SJSA1 (cell line): Measurements from ENCODE around the gene NRXN2. TPM values are rescaled to one million over a fixed set of nuclear protein-coding genes. Genes with fewer than 3 reads are reported as not detected.
A peak's percentile ranks its signal among the peaks of the same experiment; 100 is the strongest.

Experiments
- DNase-seq, 2 experiments: peaks; one replicate each; pipeline ENCODE4 v3.0.0-alpha.2; 2015 to 2020; ENCODE audit warnings: low spot score in 2 of 2, low read depth in 1 of 2
- H3K27ac ChIP-seq: fragments of 250-450 bp; sonication (Bioruptor Pico); 2 replicates; pipeline ENCODE4 v1.5.1; 2020; ENCODE audit warnings: mild to moderate bottlenecking, moderate library complexity
- H3K27me3 ChIP-seq: fragments of 250-450 bp; sonication (Bioruptor Pico); replicated peaks from 2 replicates; pipeline ENCODE4 v1.5.1; 2020; ENCODE audit warnings: mild to moderate bottlenecking, moderate library complexity
- H3K36me3 ChIP-seq: fragments of 250-450 bp; sonication (Bioruptor Pico); 2 replicates; pipeline ENCODE4 v1.5.1; 2020; ENCODE audit warnings: mild to moderate bottlenecking
- H3K4me1 ChIP-seq: fragments of 250-450 bp; sonication (Bioruptor Pico); replicated peaks from 2 replicates; pipeline ENCODE4 v1.6.1; 2021; ENCODE audit warnings: mild to moderate bottlenecking
- H3K4me3 ChIP-seq: fragments of 250-450 bp; sonication (Bioruptor Pico); 2 replicates; pipeline ENCODE4 v1.5.1; 2020; ENCODE audit warnings: mild to moderate bottlenecking
- H3K9me3 ChIP-seq: fragments of 250-450 bp; sonication (Bioruptor Pico); replicated peaks from 2 replicates; pipeline ENCODE4 v1.5.1; 2020; ENCODE audit warnings: mild to moderate bottlenecking
- total RNA-seq: library from RNA; depleted of rRNA; stranded (reverse); fragments of >200 nt; shearing (Covaris generic); gene quantifications from 2 replicates; pipeline ENCODE4 v1.2.3, GENCODE V29; 2014

The NRXN2 gene
- total RNA-seq, 1 experiment from 2014 or later, result not detected

DNA sequence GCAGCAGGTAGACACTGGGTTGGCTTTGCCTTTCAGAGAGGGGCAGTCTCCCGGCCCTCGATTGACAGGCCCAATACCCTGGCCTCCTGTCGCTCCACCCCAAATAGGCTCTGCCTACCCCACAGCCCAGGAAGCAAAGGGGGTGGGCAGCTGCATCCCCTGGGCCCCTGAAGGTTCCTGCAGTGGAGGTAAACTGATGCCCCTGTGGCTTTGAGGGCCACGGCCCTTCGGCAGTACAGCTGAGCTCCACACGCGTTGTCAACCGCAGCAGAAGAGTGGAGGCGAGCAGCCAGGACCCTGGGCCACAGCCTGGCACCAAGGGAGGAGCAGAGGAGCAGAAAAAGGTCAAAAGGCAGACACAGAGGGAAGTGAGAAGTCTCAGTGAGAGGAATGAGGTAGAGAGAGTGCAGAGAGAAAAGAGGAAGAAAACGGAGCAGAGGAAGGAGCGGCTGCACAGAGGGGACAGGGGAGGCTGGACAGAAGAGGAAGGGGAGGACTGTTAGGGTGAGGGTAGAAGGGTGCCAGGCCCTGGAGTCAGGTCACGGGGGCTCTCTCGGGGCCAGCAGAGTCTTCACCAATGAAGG is 67.9 kb downstream of the NRXN2 start:
- no peaks in the 10 kb centered on the region for H3K36me3 ChIP-seq
- H3K27me3 ChIP-seq, result no peaks in the 10 kb centered on the region
- H3K4me3 ChIP-seq, result no peak overlapping the region
- H3K27ac ChIP-seq, result no peak overlapping the region
- H3K9me3 ChIP-seq, result no peaks in the 10 kb centered on the region
- peaks cover 13% of the 10 kb centered on the region for H3K4me1 ChIP-seq
- DNase-seq, result no peak

DNA sequence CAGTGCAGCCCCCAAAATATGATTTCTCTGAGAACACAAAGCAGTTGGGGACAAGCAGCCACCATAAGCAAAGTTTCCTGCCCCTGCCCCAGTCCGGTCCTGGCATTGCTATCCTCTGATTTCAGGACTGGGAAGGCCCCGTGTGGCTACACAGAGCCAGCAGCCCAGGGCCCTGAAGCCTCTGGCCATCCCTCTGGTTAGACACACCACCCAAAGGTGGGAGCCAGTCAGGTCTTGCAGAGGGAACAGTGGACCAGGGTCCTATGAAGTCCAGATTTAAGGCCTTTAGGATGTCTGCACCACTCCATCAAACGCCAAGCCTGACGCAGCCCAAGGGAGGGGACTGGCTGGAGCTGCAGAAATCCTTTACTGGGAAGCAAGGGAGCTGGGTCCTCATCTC is 68.6 kb downstream of the NRXN2 start:
- peaks cover 4% of the 10 kb centered on the region; the same call in 1 of the 2 replicates for H3K27me3 ChIP-seq
- H3K4me1 ChIP-seq, result peaks cover 7% of the 10 kb centered on the region
- H3K27ac ChIP-seq, result no peak overlapping the region
- H3K9me3 ChIP-seq, result no peaks in the 10 kb centered on the region
- H3K36me3 ChIP-seq, result no peaks in the 10 kb centered on the region
- no peak overlapping the region for H3K4me3 ChIP-seq
- no peak for DNase-seq

DNA sequence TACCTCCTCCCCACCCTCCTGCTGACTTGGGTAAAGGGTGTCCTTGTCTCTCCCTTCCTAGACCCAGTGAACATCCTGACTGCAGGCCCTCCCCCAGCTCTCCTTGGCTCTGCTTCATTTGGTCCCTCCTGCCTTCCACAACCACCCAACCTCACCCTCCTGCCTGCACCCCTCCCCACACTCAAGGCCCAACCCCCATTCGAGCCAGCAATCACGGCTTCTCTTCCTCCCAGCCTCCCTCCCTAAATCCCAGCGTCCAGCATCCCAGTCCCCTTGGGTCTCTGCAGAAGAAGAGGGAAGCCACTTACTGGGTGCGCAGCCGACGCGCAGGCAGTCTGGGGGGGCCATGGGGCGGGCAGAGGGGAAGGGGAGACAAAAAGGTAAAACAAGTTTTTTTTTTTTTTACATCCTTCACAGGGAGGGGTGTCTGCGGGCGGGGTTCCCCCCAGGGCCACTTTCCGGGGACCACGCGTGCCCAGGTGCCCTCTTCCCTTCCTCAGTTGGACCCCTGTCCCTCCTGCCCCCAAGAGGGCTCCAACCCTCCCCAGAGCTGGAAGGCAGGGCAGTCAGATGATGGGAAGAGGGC is 69.5 kb downstream of the NRXN2 start:
- no peaks in the 10 kb centered on the region for H3K4me1 ChIP-seq
- no peak overlapping the region for H3K4me3 ChIP-seq
- no peak for DNase-seq
- H3K27me3 ChIP-seq, result peaks cover 7% of the 10 kb centered on the region; the same call in 1 of the 2 replicates
- no peaks in the 10 kb centered on the region for H3K36me3 ChIP-seq
- no peak overlapping the region for H3K27ac ChIP-seq
- no peaks in the 10 kb centered on the region for H3K9me3 ChIP-seq

DNA sequence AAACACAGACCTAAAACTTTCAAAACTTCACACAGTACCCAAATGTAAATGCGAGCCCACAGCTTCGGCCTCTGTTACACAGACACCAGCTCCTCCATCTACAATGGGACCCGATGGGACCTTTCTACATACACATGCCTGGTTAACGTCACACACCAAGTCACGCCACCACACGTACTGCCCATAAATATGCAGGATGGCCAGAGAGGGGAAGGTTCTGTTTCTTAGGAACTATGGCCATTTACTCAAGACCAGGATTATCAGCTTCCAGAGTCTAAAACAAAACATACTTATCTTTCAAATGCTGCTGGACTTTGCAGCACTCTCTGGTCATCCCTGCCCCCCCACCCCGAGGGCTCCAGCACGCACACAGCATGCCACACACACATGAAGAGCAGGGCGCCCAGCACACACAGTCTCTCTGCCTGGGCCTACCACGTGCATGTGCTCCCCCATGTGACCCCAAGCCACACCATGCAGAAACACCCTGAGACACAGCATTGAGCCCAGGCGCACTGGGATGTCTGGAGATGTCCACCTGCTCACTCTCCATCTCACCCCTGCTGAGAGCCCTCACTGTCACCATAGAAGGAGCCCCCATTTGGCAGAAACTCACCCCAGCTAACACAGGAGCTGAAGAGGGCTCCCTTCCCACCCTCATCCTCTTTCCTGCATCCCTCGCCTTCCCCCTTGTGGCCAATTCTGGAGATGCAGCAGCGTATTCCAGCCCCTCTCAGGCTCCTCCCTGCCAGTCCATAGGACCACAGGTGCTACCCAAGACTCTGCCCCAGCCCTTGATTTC is 70.2 kb downstream of the NRXN2 start:
- Histone ChIP-seq H3K36me3 (no peaks in the 10 kb centered on the region), H3K4me1 (no peaks in the 10 kb centered on the region), H3K4me3 (no peak overlapping the region), H3K9me3 (no peaks in the 10 kb centered on the region), H3K27me3 (peaks cover 10% of the 10 kb centered on the region), H3K27ac (no peak overlapping the region)
- DNase-seq, result peak; percentile 87 to 92

DNA sequence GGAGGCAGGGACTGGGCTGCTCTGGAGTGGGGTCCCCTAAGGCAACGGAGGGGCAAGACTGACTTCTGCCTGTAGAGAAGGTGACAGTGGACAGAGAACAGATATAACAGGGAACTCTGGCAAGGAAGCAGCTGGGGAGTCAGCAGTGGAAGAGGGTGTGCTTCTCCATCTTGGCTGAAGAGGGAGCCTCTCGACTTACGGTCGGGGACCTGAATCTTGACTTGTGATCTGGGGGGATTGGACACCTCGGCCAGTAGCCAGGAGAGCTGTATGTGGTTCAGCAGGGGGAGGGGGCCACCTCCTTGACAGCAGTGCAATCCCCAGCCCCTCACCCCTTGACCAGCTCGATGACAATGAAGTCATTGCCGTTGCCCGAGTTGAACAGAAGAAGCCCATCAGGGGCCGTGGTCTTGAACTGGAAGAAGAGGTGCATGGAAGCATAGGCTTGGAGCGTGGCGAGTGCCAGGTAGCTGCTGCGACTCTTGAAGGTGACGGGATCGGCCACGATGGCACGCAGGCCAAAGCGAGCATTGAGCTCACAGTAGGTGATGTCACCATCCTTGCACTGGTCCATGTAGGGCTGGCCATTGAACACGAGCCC is 72.0 kb downstream of the NRXN2 start:
- Histone ChIP-seq H3K27me3 (peaks cover 26% of the 10 kb centered on the region), H3K36me3 (no peaks in the 10 kb centered on the region), H3K4me3 (no peak overlapping the region), H3K27ac (no peak overlapping the region), H3K9me3 (no peaks in the 10 kb centered on the region), H3K4me1 (no peaks in the 10 kb centered on the region)
- DNase-seq, result no peak

DNA sequence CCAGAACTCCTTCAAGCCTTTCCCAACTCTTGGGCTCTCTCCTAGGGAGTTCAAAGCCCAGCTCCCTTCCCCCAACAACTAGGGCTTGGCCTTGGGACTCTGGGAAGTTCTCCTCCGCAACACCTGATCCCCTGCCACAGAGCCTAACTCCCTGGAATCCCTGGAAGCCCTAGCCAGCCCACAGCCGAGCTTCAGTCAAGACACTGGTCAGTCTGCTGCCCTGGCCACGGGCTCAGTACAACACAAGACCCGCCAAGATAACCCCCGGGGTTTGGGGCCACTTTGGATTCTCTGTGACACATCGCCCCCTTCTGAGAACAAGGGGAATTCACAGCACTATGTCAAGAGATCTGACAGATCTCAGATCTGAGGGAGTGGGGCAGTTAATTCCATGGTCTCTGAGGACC is 73.7 kb downstream of the NRXN2 start:
- no peaks in the 10 kb centered on the region for H3K9me3 ChIP-seq
- no peak overlapping the region for H3K27ac ChIP-seq
- no peak for DNase-seq
- H3K36me3 ChIP-seq, result no peaks in the 10 kb centered on the region
- peaks cover 43% of the 10 kb centered on the region for H3K27me3 ChIP-seq
- no peaks in the 10 kb centered on the region for H3K4me1 ChIP-seq
- H3K4me3 ChIP-seq, result no peak overlapping the region

DNA sequence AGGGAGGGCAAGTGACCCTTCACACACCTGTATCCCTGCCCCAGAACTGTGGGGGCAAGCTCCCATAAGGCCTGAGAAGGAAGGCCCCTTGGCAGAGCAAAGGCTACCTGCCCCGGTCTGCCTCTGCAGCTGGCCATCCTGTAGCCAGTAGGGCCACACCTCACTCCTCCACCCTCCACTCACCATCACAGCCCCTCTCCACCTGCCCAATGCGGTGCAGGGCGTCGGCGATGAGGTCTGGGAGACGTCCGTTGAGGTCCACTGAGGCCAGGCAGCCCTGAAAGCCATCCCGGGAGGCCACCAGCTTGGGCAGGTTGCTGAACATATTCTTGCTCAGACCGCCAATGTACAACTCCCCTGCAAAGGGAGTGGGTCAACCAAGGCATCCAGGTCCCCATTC is 74.4 kb downstream of the NRXN2 start:
- H3K27me3 ChIP-seq, result peaks cover 51% of the 10 kb centered on the region

DNA sequence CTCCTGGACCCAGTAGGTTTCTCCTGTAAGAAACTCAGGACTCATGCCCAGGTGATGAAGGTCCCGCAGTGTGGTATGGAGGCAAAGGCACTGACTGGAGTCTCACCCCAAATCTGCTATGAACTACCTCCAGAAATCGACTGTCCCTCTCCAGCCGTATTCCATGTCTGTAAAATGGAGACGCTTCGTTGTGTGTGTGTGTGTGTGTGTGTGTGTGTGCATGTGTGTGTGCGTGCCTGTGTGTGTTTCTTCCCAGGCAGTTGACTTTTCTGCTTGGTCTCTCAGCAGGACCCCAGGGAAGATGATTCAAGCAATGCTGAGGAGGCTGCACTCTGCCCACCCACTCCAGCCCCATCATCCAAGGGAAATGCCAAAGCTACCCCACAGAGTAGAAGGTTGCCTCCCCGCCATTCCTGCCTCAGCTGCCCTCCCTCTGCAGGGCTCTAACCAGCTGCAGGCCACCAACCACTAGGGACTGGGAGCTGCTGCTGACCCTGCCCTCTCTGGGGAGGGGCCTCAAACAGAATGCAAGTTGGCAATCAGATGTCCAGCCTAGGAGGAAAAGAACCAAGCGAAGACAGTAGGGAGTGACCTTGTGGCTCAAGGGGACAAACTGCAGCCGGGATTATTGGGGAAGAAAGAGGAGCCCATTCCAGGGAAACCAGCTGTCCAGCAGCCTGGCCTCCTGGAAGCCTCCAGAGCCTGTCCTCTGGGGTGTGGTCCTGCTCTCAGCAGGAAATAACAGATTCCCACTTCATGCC is 75.8 kb downstream of the NRXN2 start:
- DNase-seq, result no peak
- peaks cover 60% of the 10 kb centered on the region for H3K27me3 ChIP-seq
- 0 out of 2 replicates have a peak, but pooled peaks cover 3% of the 10 kb centered on the region for H3K9me3 ChIP-seq
- no peaks in the 10 kb centered on the region for H3K4me1 ChIP-seq
- no peak overlapping the region for H3K4me3 ChIP-seq
- H3K27ac ChIP-seq, result no peak overlapping the region
- no peaks in the 10 kb centered on the region for H3K36me3 ChIP-seq

More for the DNA sequence above, 74.4 kb downstream of the NRXN2 start:
- Histone ChIP-seq H3K36me3 (no peaks in the 10 kb centered on the region), H3K4me3 (no peak overlapping the region), H3K4me1 (no peaks in the 10 kb centered on the region), H3K9me3 (no peaks in the 10 kb centered on the region), H3K27ac (no peak overlapping the region)
- DNase-seq, result no peak

DNA sequence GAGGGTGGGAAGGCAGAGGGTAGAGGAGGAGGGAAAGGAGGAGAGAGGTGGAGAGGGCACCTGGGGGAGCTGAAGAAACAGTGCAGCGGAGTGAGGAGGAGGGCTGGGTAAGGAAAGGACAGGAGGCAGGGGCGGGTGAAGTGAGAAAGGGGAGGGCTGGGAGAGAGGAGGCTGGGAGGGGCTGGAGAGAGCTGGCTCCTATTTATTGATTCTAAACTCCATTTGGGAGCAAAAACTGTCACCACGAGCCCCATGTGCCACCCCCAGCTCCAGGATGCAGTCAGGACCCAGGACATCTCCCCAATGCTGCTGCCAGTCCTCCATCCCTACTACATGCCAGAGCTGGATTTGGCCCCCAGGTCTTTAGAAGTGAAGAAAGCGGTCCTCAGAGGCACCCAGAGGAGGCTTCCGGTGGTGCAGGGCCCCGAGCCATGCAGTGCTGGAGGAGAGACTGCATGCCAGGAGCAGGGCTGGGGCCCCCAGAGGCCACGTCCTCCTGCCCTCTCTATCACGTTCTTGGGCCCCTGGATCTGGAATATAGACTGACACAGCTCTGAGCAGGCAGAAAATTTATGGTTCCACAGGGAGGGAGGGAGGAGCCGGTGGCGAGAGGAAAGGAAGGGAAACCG is 78.2 kb downstream of the NRXN2 start:
- Histone ChIP-seq H3K27me3 (peaks cover 81% of the 10 kb centered on the region), H3K4me1 (no peaks in the 10 kb centered on the region), H3K36me3 (no peaks in the 10 kb centered on the region), H3K9me3 (0 out of 2 replicates have a peak, but pooled peaks cover 3% of the 10 kb centered on the region), H3K4me3 (no peak overlapping the region), H3K27ac (no peak overlapping the region)
- DNase-seq, result no peak

DNA sequence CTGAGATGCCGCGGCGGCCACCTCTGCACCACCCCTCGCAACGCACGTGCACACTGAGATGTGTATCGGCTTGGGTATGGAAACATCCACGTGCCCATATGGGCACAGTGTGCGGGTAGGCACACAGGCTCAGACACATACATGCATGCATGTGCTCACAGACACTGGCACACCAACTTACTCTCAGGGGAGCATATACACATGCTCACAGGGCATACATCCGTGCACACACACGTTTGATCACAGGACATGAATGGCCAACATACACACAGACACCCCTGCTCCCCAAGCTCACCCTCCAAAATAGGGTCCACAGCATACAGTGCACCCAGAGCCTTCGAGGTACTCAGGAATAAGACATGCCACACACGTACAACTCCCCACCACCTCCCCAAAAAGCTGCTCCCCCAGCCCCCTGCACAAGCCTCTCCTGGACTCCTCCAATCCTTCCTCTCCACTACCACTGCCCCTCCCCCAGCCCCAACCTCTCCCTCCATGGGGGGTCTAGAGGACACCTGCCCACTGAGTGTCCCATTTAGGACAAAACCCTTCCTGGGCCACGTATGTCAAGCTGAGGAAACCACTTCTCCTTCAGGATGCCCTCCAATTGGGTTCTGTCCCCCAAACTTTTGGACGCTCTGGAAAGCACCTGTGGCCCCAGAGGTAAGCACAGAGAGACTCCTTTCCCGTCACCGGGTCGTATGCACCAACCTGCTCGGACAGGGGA is 78.9 kb downstream of the NRXN2 start:
- 0 out of 2 replicates have a peak, but pooled peaks cover 3% of the 10 kb centered on the region for H3K9me3 ChIP-seq
- H3K4me3 ChIP-seq, result no peak overlapping the region
- H3K36me3 ChIP-seq, result no peaks in the 10 kb centered on the region
- no peaks in the 10 kb centered on the region for H3K4me1 ChIP-seq
- peaks cover 81% of the 10 kb centered on the region for H3K27me3 ChIP-seq
- H3K27ac ChIP-seq, result no peak overlapping the region
- no peak for DNase-seq

DNA sequence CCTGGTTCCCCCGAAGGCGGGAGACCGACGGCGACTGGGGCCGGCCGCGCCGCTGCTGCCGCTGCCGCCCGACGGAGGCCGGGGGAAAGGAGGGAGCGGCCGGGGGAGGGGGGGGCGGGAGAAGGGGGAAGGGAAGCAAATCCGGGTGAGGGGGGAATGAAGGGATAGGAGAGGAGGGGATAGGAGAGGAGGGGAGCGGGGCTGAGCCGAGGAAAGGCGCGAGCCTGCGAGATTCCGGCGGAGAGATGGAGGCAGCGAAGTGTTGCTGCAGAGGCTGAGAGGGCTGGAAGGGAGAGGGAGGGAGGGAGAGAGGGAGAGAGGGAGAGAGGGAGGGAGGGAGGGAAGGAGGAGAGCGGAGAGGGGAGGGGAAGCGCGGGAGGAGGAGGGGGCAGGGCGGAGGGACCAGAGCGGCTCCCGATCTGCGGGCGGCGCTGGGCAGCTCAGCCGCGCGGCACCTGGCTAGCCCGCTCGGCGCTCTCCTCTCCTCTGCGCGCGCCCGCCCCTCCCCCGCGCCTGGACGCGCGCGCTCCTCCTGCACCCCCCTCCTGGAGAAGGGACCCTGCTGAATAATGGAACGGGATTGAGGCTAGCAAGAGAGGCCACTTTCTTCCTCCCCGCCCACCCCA is 79.6 kb downstream of the NRXN2 start:
- no peak for DNase-seq
- Histone ChIP-seq H3K27me3 (peaks cover 85% of the 10 kb centered on the region), H3K36me3 (no peaks in the 10 kb centered on the region), H3K4me3 (no peak overlapping the region), H3K4me1 (no peaks in the 10 kb centered on the region), H3K9me3 (0 out of 2 replicates have a peak, but pooled peaks cover 3% of the 10 kb centered on the region), H3K27ac (no peak overlapping the region)

DNA sequence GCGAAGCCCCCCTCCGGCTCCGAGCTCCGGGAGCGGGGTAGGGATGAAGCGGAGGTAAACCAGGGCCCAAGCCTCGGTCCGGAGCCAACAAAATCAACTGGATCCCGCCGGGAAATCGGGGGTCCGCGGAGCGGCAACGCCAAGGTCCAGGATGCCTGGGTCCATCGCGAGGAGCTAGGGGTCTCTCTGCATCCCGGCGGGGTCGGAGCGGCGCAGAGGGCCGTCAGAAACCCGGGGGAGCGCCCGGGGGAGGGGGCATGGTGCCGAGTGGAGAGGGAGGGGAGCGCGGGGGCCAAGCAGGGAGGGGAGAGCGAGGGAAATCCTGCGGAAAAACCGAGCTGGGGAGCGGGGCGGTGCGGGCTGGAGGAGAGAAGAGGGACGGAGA is 80.1 kb downstream of the NRXN2 start:
- Histone ChIP-seq H3K4me1 (no peaks in the 10 kb centered on the region), H3K9me3 (0 out of 2 replicates have a peak, but pooled peaks cover 3% of the 10 kb centered on the region), H3K36me3 (no peaks in the 10 kb centered on the region), H3K4me3 (no peak overlapping the region), H3K27ac (no peak overlapping the region), H3K27me3 (peaks cover 83% of the 10 kb centered on the region)
- DNase-seq, result no peak
